Gastroesophageal sphincter (tissue), 4 donors: ENCODE data around the gene SLC8A2. TPM values are rescaled to one million over a fixed set of nuclear protein-coding genes. Genes with fewer than 3 reads are reported as not detected.

Experiments
- ATAC-seq: fragments of 150-250 bp; one replicate; pipeline ENCODE4 v1.9.1; 2016; ENCODE audit warnings: mild to moderate bottlenecking, moderate library complexity
- H3K27ac ChIP-seq, 4 donors: fragments of 200-600 bp; sonication (generic) in 3 of 4; 1 replicate in 3 of 4; 2 replicates in 1 of 4; pipeline ENCODE4 v1.5.1; 2016 to 2019
- H3K27me3 ChIP-seq: fragments of 200-600 bp; sonication (generic); one replicate; pipeline ENCODE4 v1.5.1; 2019
- H3K36me3 ChIP-seq, 2 donors: fragments of 200-600 bp; sonication (generic); one replicate each; pipeline ENCODE4 v1.5.1; 2019; ENCODE audit warnings: control low read depth in 1 of 2
- H3K4me1 ChIP-seq, 3 donors: fragments of 200-600 bp; sonication (generic); 1 replicate in 2 of 3; 2 replicates in 1 of 3; pipeline ENCODE4 v1.5.1; 2016 to 2019; ENCODE audit warnings: control low read depth in 2 of 3
- H3K4me3 ChIP-seq, 2 donors: fragments of 200-600 bp; sonication (generic); one replicate each; pipeline ENCODE4 v1.5.1; 2019; ENCODE audit warnings: mild to moderate bottlenecking in 1 of 2, moderate library complexity in 1 of 2
- H3K9me3 ChIP-seq, 3 donors: fragments of 200-600 bp; sonication (generic); one replicate each; pipeline ENCODE4 v1.5.1; 2017 to 2019; ENCODE audit warnings: control low read depth in 2 of 3
- CTCF ChIP-seq, 4 experiments: fragments of 200-600 bp in 2 of 4; fragments of 450-650 bp in 2 of 4; sonication (generic) in 1 of 4; IDR thresholded peaks; one replicate each; pipeline ENCODE4 v1.5.1; 2017 to 2019; ENCODE audit warnings: antibody characterized with exemption in 4 of 4, mild to moderate bottlenecking in 2 of 4, moderate library complexity in 2 of 4
- EP300 ChIP-seq: sonication (generic); formaldehyde crosslinking; IDR thresholded peaks from one replicate; pipeline ENCODE4 v1.6.1; 2017; ENCODE audit warnings: antibody characterized with exemption, mild to moderate bottlenecking
- POLR2A ChIP-seq, 2 donors: fragments of 450-650 bp; IDR thresholded peaks; one replicate each; pipeline ENCODE4 v1.6.1; 2017; ENCODE audit warnings: antibody characterized with exemption in 2 of 2, mild to moderate bottlenecking in 2 of 2, moderate library complexity in 1 of 2
- POLR2AphosphoS5 ChIP-seq: sonication (generic); formaldehyde crosslinking; IDR thresholded peaks from one replicate; pipeline ENCODE4 v1.6.1; 2017; ENCODE audit warnings: antibody characterized with exemption
- WGBS, 2 donors: methylation state at CpG; one replicate each; pipeline ENCODE4 v1.1.5; 2018; ENCODE audit warnings: low coverage in 1 of 2; 5-methylcytosine and 5-hydroxymethylcytosine counted together
- total RNA-seq, 4 donors: library from RNA; depleted of rRNA; stranded (reverse); fragments of >200 nt; gene quantifications; one replicate each; pipeline ENCODE4 v1.1.0, GENCODE V29; 2016

The SLC8A2 gene
- total RNA-seq, 4 donors from 2014 or later, result 6.5 to 19.9 (median 9.5) TPM

DNA sequence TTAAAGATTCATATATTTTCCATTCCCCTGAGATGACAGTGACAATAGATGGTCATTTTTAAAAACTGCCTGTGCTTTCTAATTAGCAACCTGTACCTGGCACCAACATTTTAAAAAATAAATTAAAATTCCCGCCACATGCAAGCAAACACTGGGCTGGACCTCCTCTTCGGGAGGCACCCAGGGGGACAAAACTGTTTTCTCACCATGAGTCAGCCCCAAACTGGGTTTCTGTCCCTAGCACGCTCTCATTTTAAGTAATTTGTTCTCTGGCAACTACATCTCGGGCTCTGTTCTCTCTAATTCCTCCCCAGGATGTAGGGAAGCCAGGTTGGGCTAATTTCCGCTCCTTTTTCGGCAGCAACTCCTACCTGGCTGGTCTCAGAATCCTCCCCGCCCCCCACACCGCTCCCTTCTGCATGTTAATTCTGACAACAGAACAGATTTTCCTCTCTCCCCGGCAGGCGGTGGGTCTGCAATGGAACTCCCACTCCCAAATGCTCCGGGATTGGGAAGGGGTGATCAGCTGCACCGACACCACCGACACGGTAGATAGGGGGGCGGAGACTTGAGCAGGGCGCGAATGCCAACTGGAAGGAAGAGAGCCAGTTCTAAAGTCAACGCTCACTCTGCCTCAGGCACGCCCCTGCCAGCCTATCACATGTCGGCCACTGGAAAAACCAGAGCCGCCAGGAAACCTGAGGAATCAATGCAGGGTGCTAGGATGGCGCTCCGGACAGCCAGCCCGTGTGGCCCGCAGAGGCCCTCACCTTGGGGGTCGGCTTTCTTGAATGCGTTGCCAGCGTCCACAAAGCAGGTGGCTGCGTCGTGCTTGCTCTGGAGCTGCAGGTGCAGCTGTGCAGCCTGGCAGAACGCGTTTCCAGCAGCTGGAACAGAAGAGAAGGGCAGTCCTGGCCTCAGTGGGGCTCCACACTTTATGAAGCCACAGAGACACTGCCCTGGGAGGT, 28.5 kb upstream of the SLC8A2 start:
- H3K27me3 ChIP-seq, result no peaks in the 10 kb centered on the region
- ATAC-seq, result no peak
- no peak for TF ChIP-seq POLR2A (IDR thresholded peaks at IDR 0.05)
- no peak for TF ChIP-seq POLR2AphosphoS5
- TF ChIP-seq CTCF (IDR thresholded peaks at IDR 0.05), result no peak
- no peak for TF ChIP-seq EP300
- H3K4me3 ChIP-seq, result no peak overlapping the region
- peaks cover 0 to 90% of the 10 kb centered on the region in 2 donors for H3K36me3 ChIP-seq
- WGBS, 2 donors, result 84 to 89% methylated on average over 4 to 8 of the region's 32 CpGs
- H3K4me1 ChIP-seq, result peaks cover 0 to 24% (median 0%) of the 10 kb centered on the region in 3 donors
- no peak overlapping the region for H3K27ac ChIP-seq
- no peaks in the 10 kb centered on the region for H3K9me3 ChIP-seq

DNA sequence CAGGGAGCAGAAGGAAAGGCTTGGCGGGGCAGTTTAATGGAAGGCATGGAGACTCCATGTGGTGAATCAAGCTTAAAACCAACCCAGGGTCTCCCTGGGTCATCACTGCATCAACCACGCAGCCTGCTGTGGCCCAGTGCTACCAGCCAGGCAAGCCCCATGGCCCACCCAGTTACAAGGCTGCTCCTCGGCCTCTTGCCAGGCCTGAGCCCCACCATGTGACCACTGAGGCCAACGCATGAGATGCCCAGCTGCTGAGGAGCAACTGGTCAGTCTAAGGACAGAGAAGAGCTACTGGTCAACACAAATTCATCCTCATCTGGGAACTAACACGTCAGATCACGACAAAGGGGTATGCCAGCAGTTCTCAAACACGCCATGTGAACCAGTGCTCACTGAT, 27.7 kb upstream of the SLC8A2 start:
- Histone ChIP-seq H3K9me3 (no peaks in the 10 kb centered on the region), H3K4me1 (peaks cover 0 to 24% (median 0%) of the 10 kb centered on the region in 3 donors), H3K27ac (no peak overlapping the region), H3K4me3 (no peak overlapping the region), H3K27me3 (no peaks in the 10 kb centered on the region), H3K36me3 (peaks cover 0 to 94% of the 10 kb centered on the region in 2 donors)
- 86 to 90% methylated on average over 3 of the region's 7 CpGs for WGBS, 2 donors
- no peak for TF ChIP-seq EP300
- TF ChIP-seq CTCF (IDR thresholded peaks at IDR 0.05), result no peak
- TF ChIP-seq POLR2A (IDR thresholded peaks at IDR 0.05), result no peak
- TF ChIP-seq POLR2AphosphoS5, result no peak
- no peak for ATAC-seq

- 100% methylated on average over 1 to 2 of the region's 5 CpGs for WGBS, 2 donors
- peaks cover 0 to 24% (median 0%) of the 10 kb centered on the region in 3 donors for H3K4me1 ChIP-seq
- no peak overlapping the region for H3K27ac ChIP-seq
These were observed 26.9 kb upstream of the SLC8A2 start for GRCh38 chr19:47498561-47498960.

DNA sequence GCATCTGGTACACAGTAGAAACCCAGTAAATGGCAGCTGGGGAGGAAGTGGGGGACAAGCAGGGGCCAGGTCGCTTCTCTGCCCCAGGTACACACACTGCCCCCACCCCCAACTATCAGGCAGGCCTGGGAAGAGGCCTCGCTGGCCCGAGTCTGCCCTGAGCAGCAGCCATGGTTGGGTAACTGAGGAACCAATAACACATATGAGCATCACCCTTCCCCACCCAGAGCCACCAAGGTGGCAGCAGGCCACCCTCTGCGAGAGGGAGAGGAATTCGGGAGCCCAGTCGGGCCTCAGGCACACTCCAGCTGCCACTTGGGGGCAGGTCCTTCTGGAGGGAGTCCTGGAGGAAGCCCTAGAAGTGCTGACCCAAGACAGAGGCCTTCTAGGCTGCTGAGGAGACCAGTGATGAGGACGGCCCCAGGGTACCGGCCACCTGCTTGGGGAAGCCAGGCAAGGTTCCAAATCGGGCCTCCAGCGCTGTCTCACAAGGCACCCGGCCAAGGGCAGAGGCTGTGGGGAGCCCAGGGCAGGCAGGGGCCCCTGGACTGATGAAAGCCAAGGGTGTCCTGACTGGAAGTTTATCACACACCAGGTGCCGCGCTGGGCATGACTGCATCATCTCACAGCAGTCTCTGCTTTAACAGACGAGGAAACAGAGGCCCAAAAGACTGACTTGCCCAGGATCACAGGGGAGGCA, 26.3 kb upstream of the SLC8A2 start:
- no peak for ATAC-seq
- no peak for TF ChIP-seq POLR2AphosphoS5
- TF ChIP-seq POLR2A (IDR thresholded peaks at IDR 0.05), result no peak
- no peak for TF ChIP-seq EP300
- TF ChIP-seq CTCF (IDR thresholded peaks at IDR 0.05), result no peak
- peaks cover 0 to 24% (median 0%) of the 10 kb centered on the region in 3 donors for H3K4me1 ChIP-seq
- H3K27me3 ChIP-seq, result no peaks in the 10 kb centered on the region
- no peak overlapping the region for H3K4me3 ChIP-seq
- 80% methylated on average over 1 of the region's 14 CpGs; no CpG with 5 or more reads in 1 of the 2 donors for WGBS, 2 donors
- no peak overlapping the region for H3K27ac ChIP-seq
- no peaks in the 10 kb centered on the region for H3K9me3 ChIP-seq
- peaks cover 0 to 96% of the 10 kb centered on the region in 2 donors for H3K36me3 ChIP-seq

More at GRCh38 chr19:47498561-47498960, 26.9 kb upstream of the SLC8A2 start:
- H3K4me3 ChIP-seq, result no peak overlapping the region
- no peak for ATAC-seq
- peaks cover 0 to 96% of the 10 kb centered on the region in 2 donors for H3K36me3 ChIP-seq
- TF ChIP-seq CTCF (IDR thresholded peaks at IDR 0.05), result no peak
- TF ChIP-seq EP300, result no peak
- no peak for TF ChIP-seq POLR2AphosphoS5
- no peak for TF ChIP-seq POLR2A (IDR thresholded peaks at IDR 0.05)
- H3K27me3 ChIP-seq, result no peaks in the 10 kb centered on the region
- no peaks in the 10 kb centered on the region for H3K9me3 ChIP-seq
